GM12892 (cell line): ENCODE results near the gene RFX6.

ENCODE experiments used
- DNase-seq: peaks from one replicate; pipeline ENCODE4 v3.0.0; 2011; ENCODE audit not compliant: insufficient read length
- FAIRE-seq: peaks from 2 replicates; lab custom pipeline; 2011; peaks lifted over from hg19 to GRCh38; lab: Jason Lieb, UNC
- POLR2A ChIP-seq: IDR thresholded peaks from 2 replicates; pipeline ENCODE4 v1.6.1; 2011; ENCODE audit warnings: low read depth, low read length, control low read depth
- POLR2AphosphoS5 ChIP-seq: IDR thresholded peaks from 2 replicates; pipeline ENCODE4 v1.6.1; 2011; ENCODE audit warnings: low read depth, low read length, control low read depth
- TAF1 ChIP-seq: IDR thresholded peaks from 2 replicates; pipeline ENCODE4 v1.6.1; 2011; ENCODE audit warnings: low read depth, mild to moderate bottlenecking, control low read depth, low read length, borderline replicate concordance

RFX6 gene

GRCh38 chr6:116922853-116923548 lies 46.0 kb downstream of the RFX6 start:
- TF ChIP-seq TAF1 (no peak), POLR2A (no peak), POLR2AphosphoS5 (no peak)
- FAIRE-seq (no peak), DNase-seq (no peak)

DNA sequence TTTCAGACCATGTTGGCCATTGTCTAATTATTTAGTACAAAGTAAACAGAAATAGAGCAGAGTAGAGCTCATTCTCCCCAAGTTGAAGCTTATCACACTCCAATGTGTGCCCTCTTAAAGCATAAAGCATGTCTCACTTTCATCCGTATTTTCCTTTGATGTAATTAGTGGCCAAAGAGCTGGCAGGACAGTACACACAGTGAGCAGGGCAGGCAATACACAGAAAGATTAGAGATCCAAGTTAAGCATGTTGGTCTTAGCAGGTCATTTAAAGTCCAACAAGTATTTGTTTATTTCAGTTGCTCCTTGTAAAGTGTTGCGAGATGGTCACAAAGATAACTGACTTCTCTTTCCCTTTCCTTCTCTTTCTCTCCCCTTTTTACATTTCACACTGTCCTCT lies 47.2 kb downstream of the RFX6 start:
- FAIRE-seq: no peak
- TF ChIP-seq POLR2AphosphoS5 (no peak), TAF1 (no peak), POLR2A (no peak)
- no peak for DNase-seq

DNA sequence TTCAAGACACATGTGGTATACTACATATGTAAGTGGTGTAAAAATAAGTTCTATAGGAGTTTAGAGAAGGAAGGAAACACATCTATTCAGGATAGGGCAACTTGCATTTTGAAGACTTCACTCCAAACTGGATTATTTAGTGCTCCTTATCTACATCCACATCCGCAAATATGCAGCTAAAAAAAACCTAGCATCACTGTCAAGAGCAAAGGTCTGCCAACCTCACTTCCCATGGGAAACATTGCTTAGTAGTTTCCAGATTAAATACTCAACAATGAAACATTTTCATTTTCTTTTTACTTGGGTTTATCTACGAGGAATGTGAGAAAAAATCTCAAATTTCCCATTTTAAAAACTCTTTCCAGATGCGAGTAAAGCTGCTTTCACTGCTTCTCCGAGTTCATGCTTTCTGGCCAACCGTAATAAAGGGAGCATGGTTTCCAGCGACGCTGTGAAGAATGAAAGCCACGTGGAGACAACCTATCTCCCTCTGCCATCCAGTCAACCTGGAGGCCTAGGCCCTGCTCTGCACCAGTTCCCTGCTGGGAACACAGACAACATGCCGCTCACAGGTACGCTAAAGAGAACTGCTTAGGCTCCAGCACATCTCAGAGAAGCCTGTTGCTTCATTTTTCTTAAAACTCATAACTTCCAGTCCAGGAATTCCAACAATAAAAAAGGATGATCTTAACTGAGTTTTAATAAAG lies 48.2 kb downstream of the RFX6 start:
- FAIRE-seq (no peak), DNase-seq (no peak)
- TF ChIP-seq POLR2AphosphoS5: no peak
- no peak for TF ChIP-seq TAF1
- no peak for TF ChIP-seq POLR2A

GRCh38 chr6:116928677-116929076 lies 51.6 kb downstream of the RFX6 start:
- FAIRE-seq (no peak), DNase-seq (no peak)
- no peak for TF ChIP-seq TAF1

DNA sequence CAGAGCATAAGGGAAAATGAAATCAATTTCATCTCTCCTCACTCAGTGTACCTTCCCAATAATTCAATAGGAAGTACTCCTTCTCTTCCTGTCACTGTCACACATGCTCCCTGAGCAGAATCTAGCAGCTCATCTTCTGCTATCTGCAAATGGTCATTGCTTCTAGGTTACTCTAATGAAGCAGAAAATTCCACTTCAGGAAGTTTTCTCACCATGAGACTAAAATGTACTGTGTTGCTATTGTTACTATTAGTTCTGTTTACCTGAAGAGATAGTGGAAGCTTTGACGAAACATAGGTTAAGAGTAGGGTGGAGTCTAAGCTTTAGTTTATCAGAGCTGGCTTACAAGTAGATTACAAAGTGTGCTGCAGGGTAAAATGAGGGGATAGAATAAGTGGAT lies 52.8 kb downstream of the RFX6 start:
- FAIRE-seq (no peak), DNase-seq (no peak)
- TF ChIP-seq POLR2A: no peak
- TF ChIP-seq POLR2AphosphoS5: no peak
- no peak for TF ChIP-seq TAF1

GRCh38 chr6:116931456-116931855 lies 54.4 kb downstream of the RFX6 start:
- no peak for DNase-seq
- TF ChIP-seq POLR2AphosphoS5: no peak
- TF ChIP-seq POLR2A: no peak
- no peak for TF ChIP-seq TAF1
- FAIRE-seq: no peak

DNA sequence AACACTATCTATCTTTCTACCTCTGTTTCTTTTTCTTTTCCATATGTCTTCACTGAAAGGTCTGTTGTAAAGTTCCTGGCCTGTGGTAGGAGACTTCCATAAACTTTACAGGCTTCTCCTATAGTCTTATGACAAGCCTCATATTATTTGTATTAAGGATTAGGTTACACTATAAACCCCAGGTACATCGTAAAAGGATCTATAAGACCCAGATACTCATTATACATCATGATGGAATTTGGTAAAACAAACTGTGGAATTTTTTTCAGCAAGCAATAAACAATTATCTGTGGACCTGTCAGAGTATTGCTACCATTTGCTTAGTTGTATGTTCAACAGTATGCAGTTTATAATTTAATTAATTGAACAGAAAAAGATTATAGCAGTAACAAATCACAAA lies 55.5 kb downstream of the RFX6 start:
- FAIRE-seq (no peak), DNase-seq (no peak)
- TF ChIP-seq POLR2AphosphoS5 (no peak), POLR2A (no peak), TAF1 (no peak)

DNA sequence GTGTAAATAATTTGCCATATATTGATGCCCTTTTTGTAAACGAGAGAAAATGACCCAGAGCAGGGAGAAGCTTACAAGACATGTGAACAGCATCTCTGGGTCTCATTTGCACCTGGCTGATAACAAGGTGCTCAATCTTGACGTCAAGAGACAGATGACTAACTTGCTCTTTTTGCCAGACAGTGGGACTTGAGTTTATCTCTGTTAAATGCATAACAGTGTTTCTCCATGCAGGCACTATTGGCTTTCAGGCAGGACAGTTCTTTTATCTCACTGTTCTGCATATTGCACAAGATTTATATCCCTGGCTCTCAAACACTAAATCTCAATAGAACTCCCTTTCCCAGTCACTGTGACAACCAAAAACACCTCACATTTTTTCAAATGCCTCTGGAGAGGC lies 56.4 kb downstream of the RFX6 start:
- no peak for DNase-seq
- no peak for FAIRE-seq
- TF ChIP-seq POLR2A (no peak), TAF1 (no peak), POLR2AphosphoS5 (no peak)

GRCh38 chr6:116938305-116938704 lies 61.3 kb downstream of the RFX6 start:
- FAIRE-seq (no peak), DNase-seq (no peak)
- no peak for TF ChIP-seq POLR2AphosphoS5
- TF ChIP-seq TAF1: no peak
- no peak for TF ChIP-seq POLR2A

DNA sequence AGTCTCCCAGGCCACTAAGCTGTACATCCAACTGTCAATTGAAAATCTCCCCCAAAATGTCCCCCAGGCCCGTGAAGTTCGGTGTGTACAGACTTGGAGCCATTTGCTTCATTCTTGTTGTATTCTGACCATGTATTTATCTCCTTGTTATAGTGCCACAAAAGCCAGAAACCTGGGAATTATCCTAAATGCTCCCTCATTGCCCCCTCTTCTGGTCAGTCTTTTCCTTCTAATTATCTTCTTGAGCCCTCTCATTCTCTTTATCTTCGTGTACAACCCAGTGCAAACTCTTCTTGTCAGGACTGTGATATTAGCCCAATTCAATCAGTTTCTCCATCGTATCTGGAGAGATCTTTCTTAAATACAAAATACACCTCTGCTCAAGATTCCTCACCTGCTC lies 64.7 kb downstream of the RFX6 start:
- TF ChIP-seq POLR2A: no peak
- TF ChIP-seq TAF1: no peak
- no peak for TF ChIP-seq POLR2AphosphoS5
- DNase-seq (no peak), FAIRE-seq (no peak)

DNA sequence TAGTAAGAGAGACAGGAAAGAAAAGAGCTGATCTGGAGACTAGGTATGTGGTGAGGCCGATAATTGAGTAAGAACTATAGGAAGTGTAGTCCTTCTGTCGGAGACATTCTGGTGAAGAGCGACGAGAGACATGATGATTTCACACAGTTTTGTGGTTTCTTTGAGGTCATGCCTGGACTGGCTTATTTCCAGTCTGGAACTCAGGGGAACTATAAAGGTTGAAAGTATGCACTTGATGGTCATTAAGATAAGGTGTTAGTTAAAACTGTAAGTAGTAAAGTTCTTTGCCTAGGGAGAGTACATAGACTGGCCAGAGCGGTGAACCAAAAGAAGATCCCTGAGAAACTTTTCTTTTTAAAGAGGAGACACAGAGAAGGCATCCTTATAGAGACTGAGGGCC lies 68.8 kb downstream of the RFX6 start:
- no peak for DNase-seq
- TF ChIP-seq POLR2AphosphoS5: no peak
- no peak for TF ChIP-seq POLR2A
- TF ChIP-seq TAF1: no peak
- FAIRE-seq: no peak
